KOPT-K1 (cell line): ENCODE measurements around the gene SFXN5.

Source experiments
- H3K27ac ChIP-seq: fragments of 200-600 bp; sonication (generic); 2 replicates; pipeline ENCODE4 v1.5.1; 2016; ENCODE audit warnings: antibody characterized with exemption, mild to moderate bottlenecking, low read depth, low read length; ENCODE audit not compliant: poor library complexity, severe bottlenecking
- H3K36me3 ChIP-seq: fragments of 200-600 bp; sonication (generic); 2 replicates; pipeline ENCODE4 v1.5.1; 2017; ENCODE audit warnings: antibody characterized with exemption, mild to moderate bottlenecking, low read length, moderate library complexity; ENCODE audit not compliant: insufficient read depth
- H3K9me3 ChIP-seq: fragments of 200-600 bp; sonication (generic); 2 replicates; pipeline ENCODE4 v1.5.1; 2017; ENCODE audit warnings: antibody characterized with exemption, low read length, mild to moderate bottlenecking; ENCODE audit not compliant: insufficient read depth, poor library complexity, severe bottlenecking

The SFXN5 gene

GRCh38 chr2:72965016-72965415 is 106.5 kb downstream of the SFXN5 start:
- Histone ChIP-seq H3K9me3 (no peaks in the 10 kb centered on the region), H3K27ac (no peak overlapping the region), H3K36me3 (no peaks in the 10 kb centered on the region)

DNA sequence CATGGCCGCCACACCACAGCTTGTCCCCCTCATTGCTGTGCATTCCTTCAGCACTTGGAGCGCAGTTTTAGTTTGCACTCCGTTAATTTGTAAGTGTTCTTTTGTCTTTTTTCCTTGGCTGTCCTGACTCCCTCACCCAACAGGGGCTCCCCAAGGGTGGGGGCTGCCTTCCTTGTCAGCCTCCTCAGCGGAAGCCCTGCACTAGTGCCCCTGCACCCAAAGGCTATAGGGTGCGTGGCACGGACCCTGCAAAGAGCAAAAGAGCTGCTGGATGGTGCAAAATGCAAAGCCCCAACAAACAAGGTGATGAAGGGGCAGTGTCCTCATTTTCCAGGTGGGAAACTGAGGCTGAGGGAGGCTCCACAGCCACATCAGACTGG is 107.4 kb downstream of the SFXN5 start:
- no peaks in the 10 kb centered on the region for H3K9me3 ChIP-seq
- H3K36me3 ChIP-seq = no peaks in the 10 kb centered on the region
- H3K27ac ChIP-seq = no peak overlapping the region

DNA sequence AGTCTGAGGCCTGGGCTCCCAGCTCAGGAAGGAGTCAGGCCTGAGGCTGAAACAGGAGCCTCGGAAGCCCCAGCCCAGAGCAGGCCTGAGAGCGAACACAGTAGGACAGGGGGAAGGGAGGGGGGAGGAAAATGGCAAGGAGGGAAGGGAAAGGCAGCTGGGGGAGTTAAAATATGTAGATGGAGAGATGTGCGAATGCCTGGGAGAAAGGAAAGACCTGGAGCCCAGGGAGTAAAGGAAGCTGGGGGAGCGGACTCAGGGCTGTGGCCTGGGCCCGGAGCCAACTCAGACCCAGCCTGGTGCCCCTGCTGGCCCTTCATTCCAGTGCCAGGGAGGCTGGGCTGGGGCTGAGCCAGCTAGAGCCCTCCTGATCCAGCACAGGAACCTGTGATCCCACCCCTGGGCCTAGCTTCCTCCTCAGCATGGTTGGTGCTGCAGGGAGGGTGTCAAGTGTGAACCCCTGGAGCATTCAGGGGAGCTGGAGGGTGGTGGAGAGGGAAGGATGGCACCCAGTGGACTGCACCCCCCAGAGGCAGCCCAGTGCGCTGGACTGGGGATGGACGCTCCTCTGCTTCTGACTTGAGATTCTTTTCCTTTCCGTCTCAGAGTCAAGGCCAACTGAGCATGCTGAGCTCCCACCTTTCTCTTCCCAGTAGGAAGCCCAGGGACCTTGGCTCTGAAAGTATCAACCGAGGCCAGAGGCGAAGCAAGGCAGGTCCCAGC is 107.9 kb downstream of the SFXN5 start:
- Histone ChIP-seq H3K36me3 (no peaks in the 10 kb centered on the region), H3K27ac (no peak overlapping the region), H3K9me3 (no peaks in the 10 kb centered on the region)

DNA sequence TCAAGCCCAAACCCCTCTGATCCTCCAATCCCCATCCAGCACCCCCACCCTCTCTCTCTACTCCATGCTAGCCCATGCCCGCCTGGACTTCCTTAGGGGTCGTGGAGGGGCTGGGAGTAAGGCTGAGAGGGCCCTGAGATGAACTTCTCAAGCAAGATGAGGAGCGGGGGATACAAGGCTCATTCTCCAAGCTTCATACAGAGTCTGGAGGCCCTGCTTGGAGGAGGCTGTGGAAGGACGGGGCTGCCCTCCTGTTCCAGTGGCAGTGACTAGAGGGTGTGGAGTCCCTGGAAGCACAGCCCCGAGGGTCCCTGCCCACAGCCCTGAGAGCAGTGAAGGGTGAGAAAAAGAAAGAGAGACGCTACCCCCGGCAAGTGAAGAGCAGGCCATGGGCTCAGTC is 108.6 kb downstream of the SFXN5 start:
- Histone ChIP-seq H3K27ac (no peak overlapping the region), H3K9me3 (no peaks in the 10 kb centered on the region), H3K36me3 (no peaks in the 10 kb centered on the region)

GRCh38 chr2:72961853-72962468 is 109.6 kb downstream of the SFXN5 start:
- no peaks in the 10 kb centered on the region for H3K9me3 ChIP-seq
- no peak overlapping the region for H3K27ac ChIP-seq
- H3K36me3 ChIP-seq = no peaks in the 10 kb centered on the region

GRCh38 chr2:72961036-72961720 is 110.3 kb downstream of the SFXN5 start:
- H3K36me3 ChIP-seq = no peaks in the 10 kb centered on the region
- no peak overlapping the region for H3K27ac ChIP-seq
- H3K9me3 ChIP-seq = no peaks in the 10 kb centered on the region

- no peak overlapping the region for H3K27ac ChIP-seq
- no peaks in the 10 kb centered on the region for H3K36me3 ChIP-seq
- H3K9me3 ChIP-seq = no peaks in the 10 kb centered on the region
Observed at GRCh38 chr2:72959995-72960981, 111.2 kb downstream of the SFXN5 start.

DNA sequence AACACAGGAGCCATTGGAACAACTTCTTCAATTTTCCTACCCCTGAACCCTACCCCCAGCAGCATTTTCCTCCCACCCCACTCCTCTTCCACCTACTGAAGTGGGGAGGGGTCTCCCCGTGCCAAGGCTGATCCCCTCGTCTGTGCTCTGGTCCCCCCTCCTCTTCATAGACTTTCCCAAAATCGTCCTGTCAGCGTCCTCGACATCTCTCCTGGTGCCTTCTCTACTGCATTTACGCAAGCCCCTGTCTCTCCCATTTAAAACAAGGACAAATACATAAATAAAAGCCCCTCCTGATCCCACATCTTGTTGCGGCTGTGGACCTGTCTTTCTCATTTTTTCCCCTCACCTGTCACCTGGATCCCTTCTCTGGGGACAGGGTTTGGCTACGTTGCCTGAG is 112.0 kb downstream of the SFXN5 start:
- Histone ChIP-seq H3K36me3 (no peaks in the 10 kb centered on the region), H3K27ac (no peak overlapping the region), H3K9me3 (no peaks in the 10 kb centered on the region)

GRCh38 chr2:72958542-72959385 is 112.7 kb downstream of the SFXN5 start:
- no peaks in the 10 kb centered on the region for H3K9me3 ChIP-seq
- no peak overlapping the region for H3K27ac ChIP-seq
- H3K36me3 ChIP-seq = no peaks in the 10 kb centered on the region

- no peaks in the 10 kb centered on the region for H3K9me3 ChIP-seq
- H3K36me3 ChIP-seq = no peaks in the 10 kb centered on the region
- H3K27ac ChIP-seq = no peak overlapping the region
Observed at GRCh38 chr2:72956936-72957335, 114.6 kb downstream of the SFXN5 start.

DNA sequence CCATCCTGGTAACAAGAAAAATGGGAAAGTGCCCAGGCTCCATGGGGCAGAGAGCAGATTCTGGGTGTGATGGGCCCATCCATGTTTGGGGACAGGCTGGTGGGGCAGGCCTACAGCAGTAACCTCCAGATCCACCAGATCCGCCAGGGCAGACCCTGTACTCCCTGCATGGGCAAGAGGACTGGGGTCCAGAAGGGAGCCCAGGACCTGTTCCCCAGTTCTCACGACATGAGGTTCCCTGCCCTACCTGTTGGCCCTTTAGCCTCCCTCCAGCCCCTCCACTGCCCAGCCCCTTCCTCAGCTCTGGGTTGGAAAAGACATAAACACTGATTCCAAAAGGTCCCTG is 115.5 kb downstream of the SFXN5 start:
- Histone ChIP-seq H3K9me3 (no peaks in the 10 kb centered on the region), H3K36me3 (no peaks in the 10 kb centered on the region), H3K27ac (no peak overlapping the region)

- Histone ChIP-seq H3K27ac (no peak overlapping the region), H3K9me3 (no peaks in the 10 kb centered on the region), H3K36me3 (no peaks in the 10 kb centered on the region)
Observed at GRCh38 chr2:72955228-72956049, 116.1 kb downstream of the SFXN5 start.

GRCh38 chr2:72954376-72955227 is 116.9 kb downstream of the SFXN5 start:
- H3K27ac ChIP-seq = peak overlapping the region; percentile 59
- no peaks in the 10 kb centered on the region for H3K36me3 ChIP-seq
- H3K9me3 ChIP-seq = no peaks in the 10 kb centered on the region
